Measurements from ENCODE around the gene PLCXD1.
"Not testable (repeated sequence)": the region's sequence is repeated elsewhere in the genome, so short reads cannot be mapped to it uniquely, and the experiment has no call there.

The PLCXD1 gene

GRCh38 chrX:253451-254297, 27.5 kb upstream of the PLCXD1 start:
- no peak for DNase-seq (ENCODE audit: low spot score)
- no peak for TF ChIP-seq CTCF (IDR thresholded peaks at IDR 0.05; ENCODE audit: extremely low read depth, missing control alignments)

- no peak for DNase-seq (ENCODE audit: low spot score)
These were observed 26.5 kb upstream of the PLCXD1 start for GRCh38 chrX:254630-255215.

GRCh38 chrX:255923-256331, 25.3 kb upstream of the PLCXD1 start:
- TF ChIP-seq CTCF (IDR thresholded peaks at IDR 0.05; ENCODE audit: extremely low read depth, missing control alignments): no peak
- no peak for DNase-seq (ENCODE audit: low spot score)

More at GRCh38 chrX:254630-255215, 26.5 kb upstream of the PLCXD1 start:
- TF ChIP-seq CTCF (IDR thresholded peaks at IDR 0.05; ENCODE audit: extremely low read depth, missing control alignments): no peak

- DNase-seq (ENCODE audit: low spot score): not testable (repeated sequence)
These were observed 24.1 kb upstream of the PLCXD1 start for GRCh38 chrX:257054-257453.

- TF ChIP-seq CTCF (IDR thresholded peaks at IDR 0.05; ENCODE audit: extremely low read depth, missing control alignments): no peak
- DNase-seq (ENCODE audit: low spot score): no peak
These were observed 23.4 kb upstream of the PLCXD1 start for GRCh38 chrX:257681-258289.

GRCh38 chrX:258291-259040, 22.7 kb upstream of the PLCXD1 start:
- DNase-seq (ENCODE audit: low spot score): no peak
- TF ChIP-seq CTCF (IDR thresholded peaks at IDR 0.05; ENCODE audit: extremely low read depth, missing control alignments): no peak

GRCh38 chrX:259692-260355, 21.4 kb upstream of the PLCXD1 start:
- DNase-seq (ENCODE audit: low spot score): peak; percentile 33
- TF ChIP-seq CTCF (IDR thresholded peaks at IDR 0.05; ENCODE audit: extremely low read depth, missing control alignments): no peak

Measured in GM20000 (cell line).